GM21447 (cell line): ENCODE measurements around the gene PRPH2.

Source experiments
- ATAC-seq: cut with Tn5 transposase; IDR thresholded peaks from one replicate; pipeline ENCODE4 v1.9.1; 2021; ENCODE audit not compliant: unreplicated experiment

PRPH2 gene

GRCh38 chr6:42722497-42722896 is at the start of gene PRPH2:
Gene PRPH2 (minus strand): TSS chr6:42722597. CDS start chr6:42722334, 263 bp downstream.
- ATAC-seq = no peak

- ATAC-seq = no peak
Measured at GRCh38 chr6:42771741-42772100, 49.3 kb upstream of the PRPH2 start.

- ATAC-seq = no peak
Measured at GRCh38 chr6:42769836-42770235, 47.4 kb upstream of the PRPH2 start.

GRCh38 chr6:42769051-42769450 is 46.7 kb upstream of the PRPH2 start:
- no peak for ATAC-seq

GRCh38 chr6:42766163-42766670 is 43.8 kb upstream of the PRPH2 start:
- no peak for ATAC-seq

GRCh38 chr6:42764911-42765648 is 42.7 kb upstream of the PRPH2 start:
- ATAC-seq = no peak

- no peak for ATAC-seq
Measured at GRCh38 chr6:42762950-42763349, 40.6 kb upstream of the PRPH2 start.

GRCh38 chr6:42762426-42762859 is 40.0 kb upstream of the PRPH2 start:
- no peak for ATAC-seq

GRCh38 chr6:42761287-42762067 is 39.1 kb upstream of the PRPH2 start:
- ATAC-seq = no peak

- no peak for ATAC-seq
Measured at GRCh38 chr6:42758756-42759430, 36.5 kb upstream of the PRPH2 start.

- ATAC-seq = no peak
Measured at GRCh38 chr6:42756722-42757121, 34.3 kb upstream of the PRPH2 start.

GRCh38 chr6:42754759-42755158 is 32.4 kb upstream of the PRPH2 start:
- ATAC-seq = no peak

- no peak for ATAC-seq
Measured at GRCh38 chr6:42751055-42751454, 28.7 kb upstream of the PRPH2 start.

- no peak for ATAC-seq
Measured at GRCh38 chr6:42748203-42748898, 26.0 kb upstream of the PRPH2 start.

- ATAC-seq = peak; percentile 50
Measured at GRCh38 chr6:42746463-42747391, 24.3 kb upstream of the PRPH2 start.

GRCh38 chr6:42745640-42746462 is 23.5 kb upstream of the PRPH2 start, which contains the start of gene TBCC:
Gene TBCC (minus strand): TSS chr6:42746103. CDS start chr6:42746073, 30 bp downstream.
- peak; percentile 70 for ATAC-seq

GRCh38 chr6:42745083-42745639 is 22.8 kb upstream of the PRPH2 start:
- no peak for ATAC-seq

- ATAC-seq = no peak
Measured at GRCh38 chr6:42744351-42744893, 22.0 kb upstream of the PRPH2 start.
